Heart left ventricle (tissue), 16 donors: ENCODE data around the gene SCN1B. TPM values are rescaled to one million over a fixed set of nuclear protein-coding genes. Genes with fewer than 3 reads are reported as not detected.

Source experiments
- ATAC-seq, 4 donors: fragments of 200-7000 bp; cut with Tn5 transposase; one replicate each; pipeline ENCODE4 v1.9.1; 2020 to 2022; ENCODE audit warnings: moderate library complexity in 4 of 4, mild to moderate bottlenecking in 3 of 4, moderate number of reproducible peaks in 1 of 4
- DNase-seq, 5 donors: peaks; one replicate each; pipeline ENCODE4 v3.0.0-alpha.2; 2020
- H3K27ac ChIP-seq, 12 donors: fragments of 200-600 bp; sonication (generic) in 4 of 12; one replicate each; pipeline versions ENCODE4 v1.5.0 to v1.8.0; 2016 to 2022; ENCODE audit warnings: mild to moderate bottlenecking in 2 of 12
- H3K27me3 ChIP-seq, 9 donors: fragments of 200-600 bp; sonication (generic) in 2 of 9; one replicate each; pipeline versions ENCODE4 v1.5.1 to v1.8.0; 2016 to 2022; ENCODE audit warnings: mild to moderate bottlenecking in 3 of 9
- H3K36me3 ChIP-seq, 9 donors: fragments of 200-600 bp; sonication (generic) in 2 of 9; one replicate each; pipeline versions ENCODE4 v1.5.0 to v1.8.0; 2018 to 2022; ENCODE audit warnings: mild to moderate bottlenecking in 2 of 9
- H3K4me1 ChIP-seq, 12 donors: fragments of 200-600 bp; sonication (generic) in 4 of 12; one replicate each; pipeline versions ENCODE4 v1.5.0 to v1.8.0; 2016 to 2022; ENCODE audit warnings: mild to moderate bottlenecking in 3 of 12
- H3K4me3 ChIP-seq, 12 donors: fragments of 200-600 bp; sonication (generic) in 4 of 12; one replicate each; pipeline versions ENCODE4 v1.5.0 to v1.8.0; 2017 to 2022; ENCODE audit warnings: mild to moderate bottlenecking in 9 of 12, moderate library complexity in 4 of 12
- H3K9me3 ChIP-seq, 12 donors: fragments of 200-600 bp; sonication (generic) in 4 of 12; one replicate each; pipeline versions ENCODE4 v1.5.0 to v1.8.0; 2016 to 2022; ENCODE audit warnings: mild to moderate bottlenecking in 1 of 12
- CTCF ChIP-seq, 12 donors: fragments of 200-600 bp; sonication (generic) in 4 of 12; IDR thresholded peaks; one replicate each; pipeline versions ENCODE4 v1.5.0 to v1.8.0; 2018 to 2022; ENCODE audit warnings: antibody characterized with exemption in 12 of 12, mild to moderate bottlenecking in 5 of 12
- POLR2A ChIP-seq, 2 donors: fragments of 450-650 bp; IDR thresholded peaks; one replicate each; pipeline ENCODE4 v1.6.1; 2017; ENCODE audit warnings: antibody characterized with exemption in 2 of 2, mild to moderate bottlenecking in 2 of 2, moderate library complexity in 2 of 2
- WGBS, 4 donors: extraction: QIAGEN DNeasy Blood & Tissue Kit in 2 of 4; methylation state at CpG; one replicate each; pipeline versions ENCODE4 v1.1.5 to v1.1.7; 2013 to 2018; 5-methylcytosine and 5-hydroxymethylcytosine counted together
- intact Hi-C, 10 donors: fragments of 100-400 bp; cut with DNase I; formaldehyde crosslinking; loops; one replicate each; pipeline versions ENCODE4 v1.11.1 to v1.14.2; 2022
- polyA plus RNA-seq, 2 donors: library from polyadenylated mRNA; stranded (reverse); fragments of 200-250 nt; gene quantifications; one replicate each; pipeline ENCODE4 v1.2.3, GENCODE V29; 2013
- total RNA-seq, 9 donors: library from RNA; depleted of rRNA in 2 of 9; stranded (reverse); fragments of >200 nt in 2 of 9; fragmentation: NEBNext Ultra II Directional in 3 of 9; extraction: Animal tissue kit (Norgen Biotek cat#: 25700) in 3 of 9; gene quantifications; one replicate each; pipeline versions ENCODE4 v1.1.0 to v1.2.4, GENCODE V29; 2016 to 2023
- donor health status: ischemic (EF 13 %, LVEDD 7.1; RV severe dilation, severe dysfunction).
- donor health status: healthy with polysubstance abuse.
- donor health status: DM: no; HTN: yes; CAD: no.
- donor health status: DM: no; HTN: no; CAD: no.
- donor health status: ischemic (EF 25% LVEDD 6.9; RV normal size, moderate dysfunction).
- donor health status: ischemic (EF 25% LVEDD 5.7; RV mildly dilated, moderate dysfunction).
- donor health status: healthy.
- donor health status: DM: yes; HTN: yes; CAD: no.
- donor health status: ischemic (EF 35%, LVEDD 5.7; RV mildly dilated, moderate dysfunction).
- donor health status: nonischemic (EF 11% LVEDD 7.7; RV severe dilation, severe dysfunction).
- donor health status: DM: yes; HTN: yes; CAD: no.
- donor health status: PGD.
- donor health status: ischemic (EF 29% LVEDD 5.4; RV normal size, mild dysfunction).
- donor health status: nonischemic (EF 23%, LVEDD 6.1; RV moderate dilation, normal function).

SCN1B gene
- total and polyA plus RNA-seq, 11 donors, result 19.7 to 68.3 (median 32.4) TPM

DNA sequence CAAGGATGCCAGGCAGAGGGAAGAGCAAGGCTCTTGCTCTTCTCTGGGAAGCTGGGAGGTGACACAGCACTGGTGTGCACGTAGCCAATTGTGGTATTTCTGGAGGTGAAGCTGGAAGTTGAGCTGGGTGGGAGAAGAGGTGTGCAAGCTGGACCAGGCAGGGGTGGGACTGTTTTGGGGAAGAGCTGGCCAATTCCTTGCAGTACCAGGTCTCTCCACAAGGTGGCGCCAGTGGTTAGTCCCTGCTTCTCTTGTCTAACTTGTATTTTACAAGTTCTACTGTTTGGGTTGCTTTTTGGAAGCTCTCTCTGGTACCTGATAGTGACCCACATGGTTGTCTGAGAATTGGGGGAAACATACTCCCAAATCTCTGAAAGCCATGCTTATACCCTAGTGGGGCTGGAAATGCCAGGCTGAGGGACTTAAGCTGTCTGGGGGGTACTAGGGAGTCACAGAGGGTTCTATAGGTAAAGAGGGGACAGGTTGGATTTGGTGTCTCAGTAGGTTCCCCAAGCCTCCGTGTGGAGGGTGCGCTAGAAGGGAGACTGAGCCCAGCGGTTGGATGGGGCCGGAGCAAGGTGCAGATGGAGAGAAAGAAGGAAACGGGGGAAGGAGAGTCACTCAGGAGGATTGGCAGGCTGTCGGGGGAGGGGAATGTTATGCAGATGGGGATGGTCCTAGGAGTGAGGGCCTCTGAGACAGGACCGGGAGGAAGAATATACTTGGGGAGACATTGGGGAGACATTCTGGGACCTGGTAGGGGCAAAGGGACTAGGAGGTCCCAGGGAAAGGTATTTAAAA lies 14.2 kb downstream of the SCN1B start:
- Histone ChIP-seq H3K4me3 (no peak overlapping the region), H3K9me3 (no peaks in the 10 kb centered on the region), H3K4me1 (peaks cover 0 to 47% (median 29%) of the 10 kb centered on the region in 12 donors), H3K27ac (no peak overlapping the region), H3K27me3 (no peaks in the 10 kb centered on the region), H3K36me3 (no peaks in the 10 kb centered on the region)
- TF ChIP-seq CTCF (IDR thresholded peaks at IDR 0.05) (peak; percentile 90 to 99 (median 96)), POLR2A (IDR thresholded peaks at IDR 0.05) (no peak)
- intact Hi-C loops, result loop anchor here in 6 of 10 donors (2.0 to 10.0 kb wide), 5 partner anchors 46 to 220 kb away; partner anchors contain the start of genes FXYD1 (in 2 of the 6), LGI4 (in 2 of the 6) and USF2 (in 1 of the 6)
- DNase-seq (peak in 3 of 5 donors; percentile 49 to 55 (median 54)), ATAC-seq (no peak)
- WGBS, 4 donors, result 58 to 60% (median 59%) methylated on average over 9 of the region's 9 CpGs

DNA sequence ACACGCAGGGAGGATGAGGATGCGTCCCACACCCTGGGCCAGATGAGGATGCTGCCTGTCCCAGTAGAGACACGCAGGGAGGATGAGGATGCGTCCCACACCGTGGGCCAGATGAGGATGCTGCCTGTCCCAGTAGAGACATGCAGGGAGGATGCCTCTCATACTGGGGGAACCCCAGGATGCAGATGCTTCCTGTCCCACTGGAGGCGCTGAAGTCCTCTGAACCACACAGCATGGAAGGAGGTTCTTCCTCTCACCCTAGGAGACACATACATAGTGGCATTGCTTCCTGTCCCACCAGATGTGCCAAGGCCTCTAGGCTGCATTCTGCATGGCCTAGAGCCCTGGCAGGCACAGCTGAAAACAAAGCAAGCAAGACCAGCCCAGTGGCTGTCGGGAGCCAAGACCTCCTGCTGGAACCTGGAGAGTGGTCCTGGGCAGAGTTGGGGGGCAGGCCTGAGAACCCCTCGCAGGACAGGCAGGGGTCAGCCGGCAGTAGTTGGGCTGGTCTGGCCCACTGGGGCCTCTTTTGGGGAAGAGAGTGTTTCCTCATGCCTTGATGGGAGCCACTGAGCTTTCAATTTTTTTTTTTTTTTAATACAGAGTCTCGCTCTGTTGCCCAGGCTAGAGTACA lies 15.5 kb downstream of the SCN1B start:
- peak in 2 of 5 donors; percentile 32 to 61 for DNase-seq
- intact Hi-C loops, result loop anchor here in 6 of 10 donors (2.0 to 10.0 kb wide), 5 partner anchors 45 to 219 kb away; partner anchors contain the start of genes FXYD1 (in 2 of the 6), LGI4 (in 2 of the 6) and USF2 (in 1 of the 6)

DNA sequence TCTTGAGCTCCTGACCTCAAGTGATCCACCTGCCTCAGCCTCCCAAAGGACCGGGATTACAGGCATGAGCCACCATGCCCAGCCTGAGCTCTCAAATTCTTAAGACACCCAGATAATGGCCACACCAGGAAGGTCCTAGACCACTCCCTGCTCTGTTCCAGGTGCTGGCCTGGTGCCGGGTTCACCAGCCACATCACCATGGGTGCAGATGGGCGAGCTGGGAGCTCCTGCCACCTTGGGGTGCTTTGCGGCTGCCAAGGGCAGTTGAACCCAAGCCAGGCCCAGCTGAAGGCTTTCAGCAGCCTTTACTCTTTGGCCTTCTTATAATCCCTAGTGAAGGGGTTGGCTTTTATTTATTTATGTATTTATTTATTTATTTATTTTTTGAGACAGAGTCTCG lies 16.2 kb downstream of the SCN1B start:
- WGBS, 4 donors, result 93 to 97% (median 95%) methylated on average over 5 of the region's 5 CpGs
- intact Hi-C loops, result loop anchor here in 4 of 10 donors (5.0 to 10.0 kb wide), 4 partner anchors 46 to 218 kb away; partner anchors contain the start of genes FXYD1 (in 2 of the 4), LGI4 (in 2 of the 4) and USF2 (in 1 of the 4)
- H3K4me1 ChIP-seq, result peaks cover 0 to 29% (median 12%) of the 10 kb centered on the region in 12 donors

More for the DNA sequence above, 15.5 kb downstream of the SCN1B start:
- no peak for ATAC-seq
- no peak for TF ChIP-seq POLR2A (IDR thresholded peaks at IDR 0.05)
- peak in 7 of 12 donors; percentile 14 to 32 (median 23) for TF ChIP-seq CTCF (IDR thresholded peaks at IDR 0.05)
- WGBS, 4 donors, result 40 to 56% (median 49%) methylated on average over 9 to 10 of the region's 10 CpGs
- Histone ChIP-seq H3K4me1 (peaks cover 0 to 35% (median 19%) of the 10 kb centered on the region in 12 donors), H3K36me3 (no peaks in the 10 kb centered on the region), H3K9me3 (no peaks in the 10 kb centered on the region), H3K4me3 (no peak overlapping the region), H3K27me3 (no peaks in the 10 kb centered on the region), H3K27ac (no peak overlapping the region)

More for the DNA sequence above, 16.2 kb downstream of the SCN1B start:
- no peaks in the 10 kb centered on the region for H3K9me3 ChIP-seq
- no peak overlapping the region for H3K27ac ChIP-seq
- DNase-seq (peak in 2 of 5 donors; percentile 2 to 28), ATAC-seq (no peak)
- no peaks in the 10 kb centered on the region for H3K36me3 ChIP-seq
- no peak overlapping the region for H3K4me3 ChIP-seq
- TF ChIP-seq CTCF (IDR thresholded peaks at IDR 0.05), result no peak
- TF ChIP-seq POLR2A (IDR thresholded peaks at IDR 0.05), result no peak
- H3K27me3 ChIP-seq, result no peaks in the 10 kb centered on the region
